RWPE1 (cell line): ENCODE data around the gene SLC6A17.
A peak's percentile ranks its signal among the peaks of the same experiment; 100 is the strongest.

ENCODE experiments used
- CTCF ChIA-PET: fragments of 350-600 bp; sonication (Branson Sonifier 250); formaldehyde crosslinking; extraction: SDS; loops from one replicate; lab custom pipeline; 2021; lab: Yijun Ruan, JAX
- POLR2A ChIA-PET: fragments of 400-600 bp; formaldehyde crosslinking; extraction: SDS; loops from one replicate; lab custom pipeline; 2020; ENCODE audit warnings: antibody characterized with exemption; ENCODE audit not compliant: low non-redundant PET; lab: Yijun Ruan, JAX
- DNase-seq: peaks from one replicate; pipeline ENCODE4 v3.0.0; 2012; ENCODE audit warnings: low spot score
- H3K27ac ChIP-seq: fragments of 450-650 bp; 2 replicates; pipeline ENCODE4 v1.5.1; 2017
- TF ChIP-seq, protein P1 (sequence below): fragments of 450-650 bp; conservative IDR thresholded peaks from 2 replicates; pipeline ENCODE4 v1.5.1; 2017; ENCODE audit warnings: low read depth, mild to moderate bottlenecking

SLC6A17 gene

DNA sequence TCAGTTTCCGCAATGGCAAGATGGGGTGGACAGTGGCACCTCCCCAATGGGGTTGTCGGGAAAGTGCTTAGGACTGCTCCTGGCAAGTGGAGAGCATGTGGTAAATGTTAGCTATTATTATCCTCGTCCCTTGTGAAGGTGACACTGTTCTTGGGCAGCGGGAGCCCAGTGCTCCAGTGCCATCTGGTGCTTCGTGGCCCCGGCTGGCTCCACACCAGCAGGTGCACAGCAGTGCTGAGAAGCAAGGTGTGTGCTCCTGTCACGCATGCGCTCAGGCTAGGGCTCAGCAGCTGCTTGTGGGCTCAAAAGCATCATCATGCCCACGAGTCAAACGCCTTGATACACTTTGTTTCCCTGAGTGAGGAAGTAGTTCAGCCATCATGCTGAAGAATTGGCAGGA is 34.9 kb downstream of the SLC6A17 start:
- POLR2A ChIA-PET: no interaction called here
- CTCF ChIA-PET: interaction anchor here (0.5 kb wide), 1 partner anchor 113 kb away, joined by 3 read pairs; no protein-coding TSS in a partner anchor
- no peak overlapping the region for H3K27ac ChIP-seq
- DNase-seq: no peak
- TF ChIP-seq, protein P1, sequence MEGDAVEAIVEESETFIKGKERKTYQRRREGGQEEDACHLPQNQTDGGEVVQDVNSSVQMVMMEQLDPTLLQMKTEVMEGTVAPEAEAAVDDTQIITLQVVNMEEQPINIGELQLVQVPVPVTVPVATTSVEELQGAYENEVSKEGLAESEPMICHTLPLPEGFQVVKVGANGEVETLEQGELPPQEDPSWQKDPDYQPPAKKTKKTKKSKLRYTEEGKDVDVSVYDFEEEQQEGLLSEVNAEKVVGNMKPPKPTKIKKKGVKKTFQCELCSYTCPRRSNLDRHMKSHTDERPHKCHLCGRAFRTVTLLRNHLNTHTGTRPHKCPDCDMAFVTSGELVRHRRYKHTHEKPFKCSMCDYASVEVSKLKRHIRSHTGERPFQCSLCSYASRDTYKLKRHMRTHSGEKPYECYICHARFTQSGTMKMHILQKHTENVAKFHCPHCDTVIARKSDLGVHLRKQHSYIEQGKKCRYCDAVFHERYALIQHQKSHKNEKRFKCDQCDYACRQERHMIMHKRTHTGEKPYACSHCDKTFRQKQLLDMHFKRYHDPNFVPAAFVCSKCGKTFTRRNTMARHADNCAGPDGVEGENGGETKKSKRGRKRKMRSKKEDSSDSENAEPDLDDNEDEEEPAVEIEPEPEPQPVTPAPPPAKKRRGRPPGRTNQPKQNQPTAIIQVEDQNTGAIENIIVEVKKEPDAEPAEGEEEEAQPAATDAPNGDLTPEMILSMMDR: no peak

DNA sequence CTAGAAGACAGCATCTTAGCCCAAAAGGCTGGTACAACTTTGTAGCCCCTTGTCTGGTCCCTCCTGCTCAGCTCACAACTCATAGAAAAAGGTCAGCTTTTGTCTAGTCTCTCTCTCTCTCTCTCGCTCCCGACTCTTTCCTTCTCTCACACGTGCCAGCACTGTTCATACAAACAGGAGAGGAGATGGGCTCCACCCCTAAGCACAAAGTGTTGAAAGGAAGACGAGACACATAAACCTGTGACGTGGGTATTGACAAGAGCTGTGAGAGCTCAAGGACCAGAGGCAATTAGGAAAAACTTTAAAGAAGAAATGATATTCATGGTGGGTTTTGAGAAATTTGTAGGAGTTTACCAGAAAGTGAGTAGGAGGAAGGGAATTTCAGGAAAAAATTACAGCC is 36.3 kb downstream of the SLC6A17 start:
- H3K27ac ChIP-seq: no peak overlapping the region
- TF ChIP-seq, protein P1: no peak
- CTCF ChIA-PET: interaction anchor here (0.6 to 1.0 kb wide), 6 partner anchors 10 to 693 kb away, joined by 3 to 7 read pairs (median 3); no protein-coding TSS in a partner anchor
- DNase-seq: no peak
- POLR2A ChIA-PET: no interaction called here

DNA sequence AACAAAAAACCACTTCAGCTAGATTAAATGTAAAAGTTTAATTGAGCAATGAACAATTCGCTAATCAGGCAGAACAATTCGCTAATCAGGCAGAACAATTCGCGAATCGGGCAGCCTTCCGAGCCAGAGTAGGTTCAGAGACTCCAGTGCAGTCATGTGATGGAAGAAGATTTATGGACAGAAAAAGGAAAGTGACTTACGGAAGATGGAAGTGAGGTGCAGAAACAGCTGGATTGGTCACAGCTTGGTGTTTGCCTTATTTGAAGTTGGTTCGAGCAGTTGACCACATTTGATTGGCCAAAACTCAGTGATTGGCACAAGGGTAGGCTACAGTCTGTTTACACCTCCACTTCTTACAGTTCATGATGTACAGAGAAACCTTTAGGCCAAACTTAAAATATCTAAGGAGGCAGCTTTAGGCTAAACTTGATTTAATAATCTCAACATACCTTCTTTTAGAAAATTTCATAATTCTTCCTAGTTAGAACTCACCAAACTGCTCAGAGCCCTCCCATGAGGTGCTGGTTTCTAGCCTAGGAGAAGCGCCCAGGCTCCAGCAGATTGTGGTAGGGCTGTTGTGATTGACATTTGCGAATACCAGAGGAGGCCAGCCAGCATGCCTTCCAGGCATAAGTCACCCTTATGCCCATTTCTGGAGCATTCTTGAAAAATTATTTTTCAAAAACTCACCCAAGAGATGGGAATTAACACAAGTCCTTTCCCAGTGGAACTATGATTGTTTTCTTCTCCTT is 37.0 kb downstream of the SLC6A17 start:
- TF ChIP-seq, protein P1: no peak
- CTCF ChIA-PET: interaction anchor here (0.6 to 0.9 kb wide), 3 partner anchors 9 to 18 kb away, joined by 3 to 4 read pairs (median 3); no protein-coding TSS in a partner anchor
- H3K27ac ChIP-seq: no peak overlapping the region
- POLR2A ChIA-PET: no interaction called here
- no peak for DNase-seq

DNA sequence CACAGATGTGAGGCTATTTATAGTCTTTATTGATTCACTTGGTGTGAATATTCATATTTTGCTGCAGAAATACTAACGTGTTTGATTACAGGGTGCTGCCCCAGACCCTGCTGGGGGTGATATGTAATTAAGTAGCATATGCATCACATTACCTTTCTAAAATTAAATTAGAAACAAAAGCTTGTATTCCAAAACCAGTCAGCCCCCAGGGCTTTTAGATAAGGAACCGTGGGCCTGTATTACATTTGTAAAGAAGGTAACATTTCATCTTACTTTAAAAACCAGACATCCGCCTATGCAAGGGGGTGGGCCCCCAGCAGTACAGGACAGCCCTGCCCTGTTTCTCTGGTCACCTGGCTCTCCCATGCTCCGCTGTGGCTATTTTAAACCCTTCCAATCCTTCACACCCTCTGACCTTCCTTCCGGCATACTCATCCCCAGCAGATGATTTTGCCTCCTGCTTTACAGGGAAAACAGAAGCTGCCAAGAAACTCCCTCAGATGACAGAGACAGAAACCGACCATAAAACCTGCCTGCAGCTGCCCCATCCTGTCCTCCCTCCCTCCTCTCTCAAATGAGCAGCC is 37.8 kb downstream of the SLC6A17 start:
- TF ChIP-seq, protein P1: no peak
- ChIA-PET POLR2A (no interaction called here), CTCF (interaction anchor here (0.9 to 1.8 kb wide), 2 partner anchors 9 to 30 kb away, joined by 6 to 7 read pairs; no protein-coding TSS in a partner anchor)
- peak overlapping the region; percentile 57 for H3K27ac ChIP-seq
- peak; percentile 54 for DNase-seq

DNA sequence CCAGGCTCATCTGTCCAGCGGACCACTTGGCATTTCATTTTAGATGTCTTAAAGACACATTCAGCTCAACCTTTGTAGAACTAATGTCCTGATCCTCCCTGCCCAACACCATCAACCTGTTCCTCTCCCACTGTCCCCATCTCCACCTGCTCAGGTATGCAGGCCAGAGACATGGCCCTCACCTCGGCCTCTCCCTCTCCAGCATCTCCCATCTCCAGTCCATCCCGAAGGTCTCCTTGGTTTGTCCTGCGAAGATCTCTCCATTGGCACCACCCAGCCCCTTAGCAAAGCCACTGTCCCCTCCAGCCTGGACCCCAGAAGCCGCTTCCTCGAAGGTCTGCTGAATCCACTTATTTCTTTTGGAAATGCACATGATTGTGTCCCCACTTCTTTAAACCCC is 38.9 kb downstream of the SLC6A17 start:
- POLR2A ChIA-PET: no interaction called here
- peak overlapping the region; percentile 57; the same call in 1 of the 2 replicates for H3K27ac ChIP-seq
- TF ChIP-seq, protein P1: no peak
- no peak for DNase-seq
- CTCF ChIA-PET: interaction anchor here (1.8 kb wide), 1 partner anchor 8 kb away, joined by 7 read pairs; no protein-coding TSS in a partner anchor

DNA sequence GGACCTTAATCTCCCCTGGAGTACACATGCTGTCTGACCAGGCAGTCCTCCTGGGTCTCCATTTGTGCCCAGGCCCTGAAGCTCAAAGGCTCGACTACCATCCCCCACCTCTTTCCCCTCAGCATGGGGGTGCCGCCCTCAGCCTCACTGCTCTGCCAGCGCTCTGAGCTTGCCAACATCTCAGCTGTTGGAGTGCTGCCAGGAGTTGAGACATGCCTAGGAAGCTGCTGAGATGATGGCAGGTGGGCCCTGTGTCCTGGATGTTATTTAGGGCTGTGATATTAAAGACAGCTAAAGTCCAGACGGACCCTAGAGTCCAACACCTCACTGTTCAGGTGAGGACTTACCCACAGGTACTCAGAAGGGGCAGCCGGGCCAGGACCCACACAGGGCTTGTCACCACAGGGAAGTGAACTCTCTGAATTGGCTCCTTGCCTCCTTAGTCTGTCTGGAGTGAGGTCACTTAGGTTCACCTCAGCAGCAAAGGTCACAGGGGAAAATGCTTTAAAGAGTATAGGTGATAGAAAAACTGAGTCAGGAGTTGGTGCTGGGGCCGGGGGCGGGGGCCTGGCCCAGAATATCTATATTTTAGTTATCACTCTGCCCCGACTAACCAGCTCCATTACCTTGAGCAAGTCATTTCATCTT is 40.1 kb downstream of the SLC6A17 start:
- CTCF ChIA-PET: interaction anchor here (1.0 kb wide), 1 partner anchor 306 kb away, joined by 3 read pairs; no protein-coding TSS in a partner anchor

More for the DNA sequence above, 40.1 kb downstream of the SLC6A17 start:
- no peak overlapping the region for H3K27ac ChIP-seq
- TF ChIP-seq, protein P1: no peak
- POLR2A ChIA-PET: no interaction called here
- DNase-seq: no peak
